ENCODE data around the gene PHACTR1. TPM values are rescaled to one million over a fixed set of nuclear protein-coding genes. Genes with fewer than 3 reads are reported as not detected.

Gene PHACTR1
- total RNA-seq, 2 donors from 2014 or later = 2.8 to 6.3 TPM

DNA sequence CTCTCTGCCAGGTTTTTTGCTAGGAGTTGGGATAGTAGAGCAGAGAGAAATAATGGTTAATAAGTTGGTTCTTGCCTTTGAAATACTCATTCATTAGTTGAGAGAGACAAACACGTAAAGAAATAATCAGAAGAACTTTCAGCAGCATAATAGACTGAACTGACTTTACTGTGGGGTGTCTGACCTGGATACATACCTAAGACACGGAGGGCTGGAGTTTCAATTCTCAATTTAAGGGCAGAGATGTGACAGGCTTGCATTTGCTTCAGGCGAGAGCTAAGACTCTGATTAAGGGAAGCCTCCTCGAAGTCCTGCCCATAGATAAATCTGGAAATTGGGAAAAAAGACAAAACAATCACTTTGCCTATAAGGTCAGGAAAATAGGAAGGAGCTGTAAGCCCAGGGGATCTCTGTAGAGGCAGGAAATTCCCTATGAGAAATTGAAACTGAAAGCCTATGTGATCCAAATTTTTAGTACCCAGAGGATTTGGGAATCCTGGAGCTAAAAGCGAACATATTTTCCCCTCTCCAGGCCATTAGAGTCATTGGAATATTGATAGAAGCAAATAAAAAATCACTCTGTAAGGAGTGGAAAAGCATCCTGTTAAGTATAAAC lies 276.8 kb downstream of the PHACTR1 start:
- no peaks in the 10 kb centered on the region for H3K27me3 ChIP-seq (ENCODE audit: control insufficient read depth, insufficient read depth, low read length, poor library complexity, severe bottlenecking)
- no peak overlapping the region for H3K4me3 ChIP-seq (ENCODE audit: low read length)
- Mint-ChIP-seq H3K36me3 (ENCODE audit: low read depth) (no peaks in the 10 kb centered on the region), H3K27me3 (ENCODE audit: insufficient read depth) (peaks cover 5% of the 10 kb centered on the region), H3K4me3 (no peak overlapping the region), H3K4me1 (no peaks in the 10 kb centered on the region), H3K9me3 (peaks cover 17% of the 10 kb centered on the region), H3K27ac (no peak overlapping the region)
- 90 to 93% methylated on average over 4 of the region's 5 CpGs for WGBS, 2 experiments (ENCODE audit: insufficient coverage in 1 of 2, insufficient read length in 1 of 2)
- H3K27ac ChIP-seq (ENCODE audit: low read depth, low read length) = no peak overlapping the region
- H3K9me3 ChIP-seq (ENCODE audit: control insufficient read depth, low read length) = peaks cover 12% of the 10 kb centered on the region
- H3K36me3 ChIP-seq (ENCODE audit: control insufficient read depth, insufficient read depth, low read length) = no peaks in the 10 kb centered on the region
- H3K9ac ChIP-seq (ENCODE audit: extremely low read depth, low read length, poor library complexity, severe bottlenecking) = no peak overlapping the region
- no peak for DNase-seq
- TF ChIP-seq, protein P1, sequence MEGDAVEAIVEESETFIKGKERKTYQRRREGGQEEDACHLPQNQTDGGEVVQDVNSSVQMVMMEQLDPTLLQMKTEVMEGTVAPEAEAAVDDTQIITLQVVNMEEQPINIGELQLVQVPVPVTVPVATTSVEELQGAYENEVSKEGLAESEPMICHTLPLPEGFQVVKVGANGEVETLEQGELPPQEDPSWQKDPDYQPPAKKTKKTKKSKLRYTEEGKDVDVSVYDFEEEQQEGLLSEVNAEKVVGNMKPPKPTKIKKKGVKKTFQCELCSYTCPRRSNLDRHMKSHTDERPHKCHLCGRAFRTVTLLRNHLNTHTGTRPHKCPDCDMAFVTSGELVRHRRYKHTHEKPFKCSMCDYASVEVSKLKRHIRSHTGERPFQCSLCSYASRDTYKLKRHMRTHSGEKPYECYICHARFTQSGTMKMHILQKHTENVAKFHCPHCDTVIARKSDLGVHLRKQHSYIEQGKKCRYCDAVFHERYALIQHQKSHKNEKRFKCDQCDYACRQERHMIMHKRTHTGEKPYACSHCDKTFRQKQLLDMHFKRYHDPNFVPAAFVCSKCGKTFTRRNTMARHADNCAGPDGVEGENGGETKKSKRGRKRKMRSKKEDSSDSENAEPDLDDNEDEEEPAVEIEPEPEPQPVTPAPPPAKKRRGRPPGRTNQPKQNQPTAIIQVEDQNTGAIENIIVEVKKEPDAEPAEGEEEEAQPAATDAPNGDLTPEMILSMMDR (conservative IDR thresholded peaks at IDR 0.05) = no peak
- no peaks in the 10 kb centered on the region for H3K4me1 ChIP-seq (ENCODE audit: control insufficient read depth, insufficient read depth, low read length)

GRCh38 chr6:12995419-12995818 lies 278.9 kb downstream of the PHACTR1 start:
- Histone ChIP-seq H3K36me3 (ENCODE audit: control insufficient read depth, insufficient read depth, low read length) (no peaks in the 10 kb centered on the region), H3K4me3 (ENCODE audit: low read length) (no peak overlapping the region), H3K9ac (ENCODE audit: extremely low read depth, low read length, poor library complexity, severe bottlenecking) (no peak overlapping the region), H3K9me3 (ENCODE audit: control insufficient read depth, low read length) (peaks cover 12% of the 10 kb centered on the region), H3K27ac (ENCODE audit: low read depth, low read length) (no peak overlapping the region), H3K4me1 (ENCODE audit: control insufficient read depth, insufficient read depth, low read length) (no peaks in the 10 kb centered on the region), H3K27me3 (ENCODE audit: control insufficient read depth, insufficient read depth, low read length, poor library complexity, severe bottlenecking) (no peaks in the 10 kb centered on the region)
- no peak overlapping the region for H3K27ac Mint-ChIP-seq
- H3K9me3 Mint-ChIP-seq = peaks cover 14% of the 10 kb centered on the region
- DNase-seq = no peak
- no peaks in the 10 kb centered on the region for H3K36me3 Mint-ChIP-seq (ENCODE audit: low read depth)
- H3K27me3 Mint-ChIP-seq (ENCODE audit: insufficient read depth) = peaks cover 16% of the 10 kb centered on the region
- no peaks in the 10 kb centered on the region for H3K4me1 Mint-ChIP-seq
- no CpG with 5 or more reads among the region's 4 CpGs for WGBS, 2 experiments (ENCODE audit: insufficient coverage in 1 of 2, insufficient read length in 1 of 2)
- H3K4me3 Mint-ChIP-seq = no peak overlapping the region
- TF ChIP-seq, protein P1 (conservative IDR thresholded peaks at IDR 0.05) = no peak

- Histone ChIP-seq H3K4me3 (ENCODE audit: low read length) (no peak overlapping the region), H3K9ac (ENCODE audit: extremely low read depth, low read length, poor library complexity, severe bottlenecking) (no peak overlapping the region), H3K27me3 (ENCODE audit: control insufficient read depth, insufficient read depth, low read length, poor library complexity, severe bottlenecking) (no peaks in the 10 kb centered on the region), H3K27ac (ENCODE audit: low read depth, low read length) (no peak overlapping the region), H3K9me3 (ENCODE audit: control insufficient read depth, low read length) (no peaks in the 10 kb centered on the region), H3K4me1 (ENCODE audit: control insufficient read depth, insufficient read depth, low read length) (peaks cover 9% of the 10 kb centered on the region), H3K36me3 (ENCODE audit: control insufficient read depth, insufficient read depth, low read length) (no peaks in the 10 kb centered on the region)
- DNase-seq = no peak
- TF ChIP-seq, protein P1 (conservative IDR thresholded peaks at IDR 0.05) = no peak
- H3K9me3 Mint-ChIP-seq = no peaks in the 10 kb centered on the region
- H3K27ac Mint-ChIP-seq = no peak overlapping the region
- peaks cover 9% of the 10 kb centered on the region for H3K4me1 Mint-ChIP-seq
- peaks cover 35% of the 10 kb centered on the region for H3K27me3 Mint-ChIP-seq (ENCODE audit: insufficient read depth)
- no peaks in the 10 kb centered on the region for H3K36me3 Mint-ChIP-seq (ENCODE audit: low read depth)
- H3K4me3 Mint-ChIP-seq = no peak overlapping the region
These were observed 284.0 kb downstream of the PHACTR1 start for GRCh38 chr6:13000537-13000936.
